Activated CD4-positive, alpha-beta T cell treated with anti-CD3 and anti-CD28 coated beads, Interleukin-2, amount 10 ng/mL, durations not matched to agents 24 days and 14 days (primary cell): ENCODE data around the gene IPO11. TPM values are rescaled to one million over a fixed set of nuclear protein-coding genes. Genes with fewer than 3 reads are reported as not detected.

Experiments
- DNase-seq: peaks from one replicate; pipeline ENCODE4 v3.0.0; 2022
- H3K27ac Mint-ChIP-seq: one replicate; pipeline ENCODE4 v1.8.0; 2022; ENCODE audit warnings: mild to moderate bottlenecking, mixed read lengths
- H3K27me3 Mint-ChIP-seq: one replicate; pipeline ENCODE4 v1.8.0; 2022; ENCODE audit warnings: mixed read lengths
- H3K36me3 Mint-ChIP-seq: one replicate; pipeline ENCODE4 v1.8.0; 2022; ENCODE audit warnings: low read depth, mild to moderate bottlenecking, mixed read lengths
- H3K4me1 Mint-ChIP-seq: one replicate; pipeline ENCODE4 v1.8.0; 2021; ENCODE audit warnings: mixed read lengths
- H3K4me3 Mint-ChIP-seq: one replicate; pipeline ENCODE4 v1.8.0; 2022; ENCODE audit warnings: mild to moderate bottlenecking, moderate library complexity, mixed read lengths
- H3K9me3 Mint-ChIP-seq: one replicate; pipeline ENCODE4 v1.8.0; 2021; ENCODE audit warnings: mixed read lengths
- intact Hi-C: fragments of 100-400 bp; cut with micrococcal nuclease; formaldehyde crosslinking; loops from one replicate; pipeline ENCODE4 v1.15.1; 2023
- total RNA-seq: library from RNA; stranded (reverse); gene quantifications from 2 replicates; pipeline ENCODE4 v1.2.3, GENCODE V29; 2022

The IPO11 gene
- total RNA-seq, 1 donor from 2014 or later, result 60.9 TPM

DNA sequence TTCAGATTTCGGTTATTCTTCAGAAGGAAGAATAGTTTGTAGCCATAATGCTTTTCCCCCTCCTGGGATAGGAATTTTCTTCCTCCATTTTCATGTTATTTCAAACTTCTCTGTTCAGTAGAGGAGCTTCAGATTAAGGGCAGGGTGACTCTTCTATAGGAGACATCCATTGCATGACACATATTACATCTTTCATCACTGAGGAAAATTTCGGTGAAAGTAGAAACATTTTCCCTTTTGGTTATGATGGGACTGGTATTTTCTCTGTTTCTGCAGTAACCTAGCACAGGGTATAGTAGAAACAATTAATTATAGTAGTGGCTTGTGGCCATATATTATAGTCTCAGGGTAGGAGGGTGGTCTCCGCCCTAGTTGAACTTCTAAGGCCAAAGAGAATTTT is 1.1 kb downstream of the IPO11 start:
- Mint-ChIP-seq H3K27me3 (peaks cover 9% of the 10 kb centered on the region), H3K4me1 (peaks cover 20% of the 10 kb centered on the region), H3K36me3 (peaks cover 3% of the 10 kb centered on the region), H3K4me3 (peak overlapping the region; percentile 93), H3K9me3 (no peaks in the 10 kb centered on the region), H3K27ac (peak overlapping the region; percentile 95)
- intact Hi-C loops, result loop anchor here (5.0 kb wide), 1 partner anchor 1081 kb away; the partner anchor contains the start of gene ZSWIM6
- no peak for DNase-seq

DNA sequence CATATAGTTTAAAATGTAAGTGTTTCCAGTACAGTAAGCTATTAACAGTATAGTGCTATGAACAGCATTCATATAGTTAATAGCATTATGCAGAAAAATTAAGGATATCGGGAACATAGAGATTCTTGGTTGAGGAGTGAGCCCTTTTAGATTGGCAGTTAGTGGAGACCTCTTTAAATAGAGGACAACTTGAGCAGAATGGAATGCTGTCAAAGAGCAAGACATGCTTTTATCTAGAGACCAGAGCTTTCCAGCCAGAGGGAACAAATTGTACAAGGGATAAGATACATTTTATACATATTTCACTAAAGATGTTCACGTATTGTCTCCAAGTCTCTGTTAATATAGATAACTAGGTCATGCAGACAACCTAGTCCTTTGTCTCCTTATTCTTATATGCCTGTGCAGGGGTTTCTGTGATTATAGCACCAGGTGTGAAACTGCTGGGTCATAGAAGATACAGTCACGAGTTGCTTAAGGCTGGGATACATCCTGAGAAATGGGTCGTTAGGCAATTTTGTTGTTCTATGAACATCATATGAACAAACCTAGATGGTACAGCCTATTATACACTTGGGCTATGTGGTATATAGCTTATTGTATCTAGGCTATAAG is 6.0 kb downstream of the IPO11 start:
- Mint-ChIP-seq H3K27ac (no peak overlapping the region), H3K4me1 (peaks cover 12% of the 10 kb centered on the region), H3K4me3 (no peak overlapping the region), H3K9me3 (no peaks in the 10 kb centered on the region), H3K27me3 (no peaks in the 10 kb centered on the region), H3K36me3 (peaks cover 2% of the 10 kb centered on the region)
- intact Hi-C loops, result no loop called here
- no peak for DNase-seq

DNA sequence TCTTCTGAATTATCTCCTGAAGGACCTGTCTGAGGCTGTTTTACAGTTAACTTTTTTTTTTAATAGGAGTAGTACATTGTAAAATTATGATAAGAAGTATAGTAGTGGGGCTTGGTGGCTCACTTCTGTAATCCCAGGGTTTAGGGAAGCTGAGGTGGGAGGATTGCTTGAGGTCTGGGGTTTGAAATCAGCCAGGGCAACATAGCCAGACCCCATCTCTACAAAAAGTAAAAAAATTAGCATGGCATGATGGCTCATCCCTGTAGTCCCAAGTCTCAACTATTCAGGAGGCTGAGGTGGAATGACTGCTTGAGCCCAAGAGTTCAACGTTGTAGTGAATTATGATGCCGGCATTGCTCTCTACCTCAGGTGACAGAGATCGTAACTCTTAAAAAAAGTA is 7.0 kb downstream of the IPO11 start:
- H3K4me3 Mint-ChIP-seq, result no peak overlapping the region
- peaks cover 2% of the 10 kb centered on the region for H3K36me3 Mint-ChIP-seq
- peaks cover 4% of the 10 kb centered on the region for H3K4me1 Mint-ChIP-seq
- H3K27ac Mint-ChIP-seq, result no peak overlapping the region
- no peaks in the 10 kb centered on the region for H3K27me3 Mint-ChIP-seq
- DNase-seq, result no peak
- intact Hi-C loops, result no loop called here
- H3K9me3 Mint-ChIP-seq, result no peaks in the 10 kb centered on the region

DNA sequence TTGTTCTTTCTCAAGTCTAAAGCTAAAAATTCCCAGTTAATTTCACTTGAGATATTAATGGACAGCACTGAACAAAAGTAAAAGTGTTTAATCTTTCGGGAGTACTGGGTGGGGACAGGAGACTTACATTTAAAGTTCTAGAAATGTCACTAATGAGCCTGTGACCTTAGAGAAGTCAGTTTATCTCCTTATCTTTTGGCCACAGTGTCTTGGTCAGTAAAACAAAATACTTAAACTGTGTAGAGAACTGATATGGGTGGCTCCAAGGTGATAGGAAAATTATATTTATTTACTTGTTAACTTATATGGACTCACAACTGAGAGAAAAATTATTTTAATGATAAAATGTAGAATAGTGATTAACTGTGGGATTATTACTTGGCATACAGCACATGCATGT is 8.9 kb downstream of the IPO11 start:
- H3K4me1 Mint-ChIP-seq, result peaks cover 3% of the 10 kb centered on the region
- no peaks in the 10 kb centered on the region for H3K9me3 Mint-ChIP-seq
- intact Hi-C loops, result no loop called here
- no peak overlapping the region for H3K27ac Mint-ChIP-seq
- DNase-seq, result no peak
- H3K27me3 Mint-ChIP-seq, result no peaks in the 10 kb centered on the region
- H3K36me3 Mint-ChIP-seq, result peaks cover 2% of the 10 kb centered on the region
- no peak overlapping the region for H3K4me3 Mint-ChIP-seq

DNA sequence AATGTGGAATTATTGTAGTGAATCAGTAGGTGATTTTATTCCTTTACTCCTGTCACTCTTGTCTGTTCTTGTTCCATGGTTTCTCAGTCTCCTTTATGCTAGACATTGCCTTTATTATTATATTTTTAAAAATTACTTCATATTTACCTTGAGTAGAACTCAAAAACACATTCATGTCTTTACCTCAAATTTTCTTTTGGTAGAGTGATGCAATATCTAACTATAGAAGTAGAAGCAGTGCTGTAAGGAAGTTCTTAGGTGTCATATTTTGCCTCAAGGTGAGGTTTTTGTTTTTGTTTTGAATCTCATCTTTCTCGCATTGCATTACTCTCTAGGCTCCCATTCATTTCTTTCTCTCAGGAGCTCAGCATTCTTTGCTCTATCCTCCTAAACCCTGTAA is 12.2 kb downstream of the IPO11 start:
- Mint-ChIP-seq H3K36me3 (no peaks in the 10 kb centered on the region), H3K27me3 (no peaks in the 10 kb centered on the region), H3K9me3 (no peaks in the 10 kb centered on the region), H3K4me3 (no peak overlapping the region), H3K27ac (no peak overlapping the region), H3K4me1 (peaks cover 3% of the 10 kb centered on the region)
- intact Hi-C loops, result no loop called here
- no peak for DNase-seq

DNA sequence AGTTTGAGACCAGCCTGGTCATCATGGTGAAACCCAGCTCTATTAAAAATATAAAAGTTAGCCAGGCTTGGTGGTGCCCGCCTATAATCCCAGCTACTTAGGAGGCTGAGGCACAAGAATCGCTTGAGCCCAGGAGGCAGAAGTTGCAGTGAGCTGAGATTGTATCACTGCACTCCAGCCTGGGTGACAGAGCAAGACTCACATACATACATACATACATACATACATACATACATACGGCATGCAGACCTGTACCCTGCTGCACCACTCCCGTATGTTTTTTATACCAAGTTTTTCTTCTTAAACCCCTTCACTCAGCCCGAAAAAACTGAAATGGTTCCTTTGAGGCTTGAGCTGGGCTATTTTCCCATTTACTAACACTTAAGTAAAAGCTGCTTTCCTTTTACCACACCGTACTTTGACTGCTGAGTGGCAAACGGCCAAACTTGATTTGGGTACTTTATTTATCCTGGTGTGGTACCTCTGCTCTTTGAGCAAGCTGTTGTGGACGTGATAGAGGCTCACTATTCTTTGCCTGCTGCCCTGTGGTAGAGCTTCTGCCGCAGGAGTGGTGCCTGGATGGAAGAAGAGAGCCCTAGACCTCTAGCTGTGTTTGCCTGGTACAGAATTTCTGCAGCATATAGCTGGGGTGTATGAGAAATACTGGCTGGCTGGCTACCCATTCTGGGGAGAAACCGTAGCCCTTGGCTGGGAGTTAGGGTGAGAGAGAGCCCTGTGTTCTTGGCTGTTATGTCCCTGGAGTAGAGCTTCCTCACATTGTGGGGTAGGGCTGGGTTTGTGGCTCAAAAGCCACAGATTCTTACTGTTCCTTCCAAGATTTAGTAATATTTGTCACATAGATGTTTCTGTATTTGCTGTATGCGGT is 19.4 kb downstream of the IPO11 start:
- Mint-ChIP-seq H3K9me3 (no peaks in the 10 kb centered on the region), H3K27me3 (no peaks in the 10 kb centered on the region), H3K27ac (no peak overlapping the region), H3K4me3 (no peak overlapping the region), H3K4me1 (peaks cover 6% of the 10 kb centered on the region), H3K36me3 (peaks cover 2% of the 10 kb centered on the region)
- no peak for DNase-seq
- intact Hi-C loops, result no loop called here

DNA sequence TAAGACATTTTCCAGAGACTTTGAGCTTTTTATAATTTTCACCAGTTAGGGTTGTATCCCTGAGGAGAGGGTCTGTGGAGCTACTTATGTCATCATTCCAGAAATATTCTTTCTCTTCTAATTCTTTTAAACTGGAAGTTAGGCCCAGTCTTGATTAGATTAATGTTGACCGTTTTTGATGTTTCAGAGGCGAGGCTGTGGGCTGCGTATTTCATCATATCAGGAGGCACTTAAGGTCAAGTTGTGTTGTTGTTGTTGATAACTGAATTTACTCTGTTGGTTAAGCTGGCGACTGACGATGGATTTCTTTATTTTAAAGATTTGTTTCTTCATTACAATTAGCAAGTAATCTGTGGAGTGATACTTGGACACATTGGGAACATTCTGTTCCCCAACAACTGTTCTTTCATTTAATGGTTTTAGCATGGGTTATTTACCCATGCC is 20.1 kb downstream of the IPO11 start:
- peaks cover 6% of the 10 kb centered on the region for H3K4me1 Mint-ChIP-seq
- H3K27me3 Mint-ChIP-seq, result no peaks in the 10 kb centered on the region
- no peak for DNase-seq
- no peak overlapping the region for H3K4me3 Mint-ChIP-seq
- intact Hi-C loops, result no loop called here
- H3K36me3 Mint-ChIP-seq, result peaks cover 3% of the 10 kb centered on the region
- no peaks in the 10 kb centered on the region for H3K9me3 Mint-ChIP-seq
- H3K27ac Mint-ChIP-seq, result no peak overlapping the region

DNA sequence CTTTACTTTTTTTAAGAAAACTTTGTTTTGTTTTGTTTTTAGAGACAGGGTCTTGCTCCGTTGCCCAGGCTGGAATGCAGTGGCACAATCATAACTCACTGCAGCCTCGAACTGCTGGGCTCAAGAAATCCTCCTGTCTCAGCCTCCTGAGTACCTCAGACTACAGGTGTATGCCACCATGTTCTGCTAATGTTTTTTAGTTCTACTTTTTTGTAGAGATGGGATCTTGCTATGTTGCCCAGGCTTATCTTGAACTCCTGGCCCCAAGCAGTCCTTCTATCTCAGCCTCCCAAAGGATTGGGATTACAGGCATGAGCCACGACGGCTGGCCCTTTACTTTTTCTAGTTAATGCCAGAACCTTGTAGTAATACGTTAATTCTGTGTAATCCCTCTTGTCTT is 36.0 kb downstream of the IPO11 start:
- H3K9me3 Mint-ChIP-seq, result no peaks in the 10 kb centered on the region
- intact Hi-C loops, result no loop called here
- H3K27ac Mint-ChIP-seq, result no peak overlapping the region
- peaks cover 13% of the 10 kb centered on the region for H3K36me3 Mint-ChIP-seq
- no peak overlapping the region for H3K4me3 Mint-ChIP-seq
- DNase-seq, result no peak
- peaks cover 1% of the 10 kb centered on the region for H3K4me1 Mint-ChIP-seq
- H3K27me3 Mint-ChIP-seq, result no peaks in the 10 kb centered on the region

DNA sequence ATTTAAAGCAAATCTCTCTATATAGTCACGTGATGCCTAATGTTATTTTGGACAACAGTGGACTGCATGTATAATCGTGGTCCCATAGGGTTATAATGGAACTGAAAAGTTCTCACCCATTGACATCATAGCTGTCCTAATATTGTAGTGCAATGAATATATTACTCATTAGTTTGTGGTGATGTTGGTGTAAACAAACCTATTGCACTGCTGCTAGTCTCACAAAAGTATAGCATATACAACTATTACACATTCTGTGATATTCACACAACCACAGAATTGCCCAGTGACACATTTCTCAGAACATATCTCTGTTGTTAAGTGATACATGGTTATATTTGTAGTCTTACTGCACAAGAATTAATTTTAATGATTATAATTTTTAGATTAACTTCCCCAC is 37.7 kb downstream of the IPO11 start:
- H3K9me3 Mint-ChIP-seq, result no peaks in the 10 kb centered on the region

DNA sequence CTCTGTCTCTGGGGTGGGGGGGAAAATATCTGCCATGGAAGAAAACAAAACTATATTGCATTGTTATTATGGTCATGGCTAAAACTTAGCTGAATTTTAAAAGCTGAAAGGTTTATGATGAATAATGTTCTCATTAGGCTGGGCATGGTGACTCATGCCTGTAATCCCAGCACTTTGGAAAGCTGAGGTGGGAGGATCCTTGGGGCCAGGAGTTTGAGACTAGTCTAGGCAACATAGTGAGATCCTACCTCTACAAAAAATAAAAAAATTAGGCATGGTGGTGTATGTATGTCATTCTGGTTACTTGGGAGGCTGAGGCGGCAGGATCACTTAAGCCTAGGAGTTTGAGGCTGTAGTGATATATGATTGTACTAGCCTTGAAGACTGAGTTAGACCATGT is 44.5 kb downstream of the IPO11 start:
- no peak overlapping the region for H3K27ac Mint-ChIP-seq
- H3K4me1 Mint-ChIP-seq, result peaks cover 4% of the 10 kb centered on the region
- intact Hi-C loops, result no loop called here
- no peak for DNase-seq
- H3K9me3 Mint-ChIP-seq, result no peaks in the 10 kb centered on the region
- peaks cover 9% of the 10 kb centered on the region for H3K36me3 Mint-ChIP-seq
- no peak overlapping the region for H3K4me3 Mint-ChIP-seq
- H3K27me3 Mint-ChIP-seq, result no peaks in the 10 kb centered on the region

More for the DNA sequence above, 37.7 kb downstream of the IPO11 start:
- H3K36me3 Mint-ChIP-seq, result peaks cover 15% of the 10 kb centered on the region
- peaks cover 5% of the 10 kb centered on the region for H3K4me1 Mint-ChIP-seq
- H3K27me3 Mint-ChIP-seq, result no peaks in the 10 kb centered on the region
- no peak for DNase-seq
- intact Hi-C loops, result no loop called here
- H3K27ac Mint-ChIP-seq, result no peak overlapping the region
- H3K4me3 Mint-ChIP-seq, result no peak overlapping the region

DNA sequence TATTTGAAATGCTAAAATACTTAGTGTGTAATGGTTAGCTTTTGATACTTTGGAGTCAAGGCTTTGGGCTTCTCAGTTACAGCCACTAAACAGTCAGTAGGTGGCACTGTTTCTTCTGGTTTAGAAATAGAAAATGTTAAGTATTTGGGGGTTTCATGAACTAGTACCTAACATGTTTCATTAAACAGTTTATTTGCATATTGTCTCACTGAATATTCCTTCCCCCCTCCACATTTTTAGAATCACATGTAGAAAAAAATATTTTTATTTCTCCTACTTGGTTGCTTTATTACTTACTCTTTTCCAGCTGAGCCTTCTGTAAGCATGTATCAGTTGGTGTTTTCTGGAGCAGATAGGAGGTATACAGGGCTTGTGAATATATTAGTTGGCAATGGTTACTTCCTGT is 48.0 kb downstream of the IPO11 start:
- intact Hi-C loops, result loop anchor here (1.0 to 10.0 kb wide), 2 partner anchors 114 to 319 kb away; partner anchors contain the start of gene LRRC70
- Mint-ChIP-seq H3K36me3 (no peaks in the 10 kb centered on the region), H3K4me1 (peaks cover under 1% of the 10 kb centered on the region), H3K27me3 (no peaks in the 10 kb centered on the region), H3K9me3 (no peaks in the 10 kb centered on the region), H3K4me3 (no peak overlapping the region), H3K27ac (no peak overlapping the region)
- DNase-seq, result no peak

DNA sequence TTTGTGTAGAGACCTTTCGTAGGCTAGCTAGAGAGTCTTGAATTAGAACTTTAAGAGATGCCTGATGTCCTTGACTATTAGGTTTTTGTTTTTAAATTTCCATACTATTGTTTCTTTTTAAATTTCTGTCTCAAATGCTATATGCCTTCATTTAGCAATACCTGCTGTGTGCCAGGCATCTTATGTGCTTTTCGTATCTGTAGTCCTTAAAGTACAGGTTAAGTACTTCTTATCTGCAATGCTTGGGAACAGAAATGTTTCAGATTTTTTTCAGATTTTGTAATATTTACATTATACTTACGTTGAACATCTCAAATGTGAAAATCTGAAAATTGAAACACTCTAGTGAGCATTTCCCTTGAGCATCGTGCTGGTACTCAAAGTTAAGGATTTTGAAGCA is 49.0 kb downstream of the IPO11 start:
- H3K4me1 Mint-ChIP-seq, result peaks cover 4% of the 10 kb centered on the region
- no peaks in the 10 kb centered on the region for H3K36me3 Mint-ChIP-seq
- no peak for DNase-seq
- no peaks in the 10 kb centered on the region for H3K27me3 Mint-ChIP-seq
- intact Hi-C loops, result loop anchor here (10.0 kb wide), 1 partner anchor 113 kb away; the partner anchor contains the start of gene LRRC70
- no peak overlapping the region for H3K27ac Mint-ChIP-seq
- no peaks in the 10 kb centered on the region for H3K9me3 Mint-ChIP-seq
- H3K4me3 Mint-ChIP-seq, result no peak overlapping the region

DNA sequence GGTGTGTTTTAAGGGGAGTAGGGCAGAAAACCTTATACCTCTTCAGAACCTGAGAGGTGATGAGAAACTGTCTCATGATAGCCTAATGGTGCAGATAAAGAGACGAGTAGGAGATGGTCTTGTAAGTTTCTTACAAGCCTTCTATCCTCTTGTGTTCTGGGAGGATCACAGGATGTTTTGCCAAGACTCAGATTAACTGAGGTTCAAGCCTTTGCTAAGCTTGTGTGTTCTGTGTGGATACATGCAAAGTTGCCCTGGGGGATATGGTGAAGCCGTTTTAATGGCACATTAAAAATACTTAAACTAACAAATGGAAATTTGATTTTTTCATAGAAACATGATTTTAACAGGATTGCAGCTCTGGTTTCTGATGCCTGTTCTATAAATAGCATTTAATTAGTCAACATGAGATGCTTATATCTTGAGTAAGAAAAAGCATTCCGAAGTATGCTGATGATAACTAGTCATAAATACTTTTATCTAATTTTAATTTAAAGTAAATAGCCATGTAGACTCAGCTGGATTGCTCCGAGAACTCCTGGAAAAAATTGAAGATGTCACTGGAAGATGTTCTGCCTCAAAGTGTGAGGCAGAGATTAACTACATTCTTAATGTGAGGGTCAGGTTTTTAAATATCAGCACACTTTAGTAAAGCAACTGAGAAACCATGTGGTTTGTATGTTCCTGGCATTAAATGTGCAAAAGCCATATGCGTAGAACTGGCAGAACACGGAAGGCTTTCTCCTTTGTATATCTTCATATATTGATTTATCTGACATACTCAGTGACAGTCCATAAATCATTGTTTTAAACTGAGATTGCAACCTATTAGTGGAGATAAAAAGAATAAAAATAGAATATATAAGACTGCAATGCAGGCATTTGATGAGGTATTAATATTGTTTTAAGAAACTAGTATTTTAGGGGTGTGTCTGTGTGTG is 53.7 kb downstream of the IPO11 start:
- intact Hi-C loops, result loop anchor here (10.0 kb wide), 1 partner anchor 109 kb away; the partner anchor contains the start of gene LRRC70
- no peaks in the 10 kb centered on the region for H3K9me3 Mint-ChIP-seq
- H3K27me3 Mint-ChIP-seq, result no peaks in the 10 kb centered on the region
- H3K4me1 Mint-ChIP-seq, result peaks cover 6% of the 10 kb centered on the region
- peaks cover 13% of the 10 kb centered on the region for H3K36me3 Mint-ChIP-seq
- no peak overlapping the region for H3K27ac Mint-ChIP-seq
- H3K4me3 Mint-ChIP-seq, result no peak overlapping the region
- no peak for DNase-seq
